ENCODE results near the gene SERTAD3. TPM values are rescaled to one million over a fixed set of nuclear protein-coding genes. Genes with fewer than 3 reads are reported as not detected.
A peak's percentile ranks its signal among the peaks of the same experiment; 100 is the strongest.
"Not testable (repeated sequence)": the region's sequence is repeated elsewhere in the genome, so short reads cannot be mapped to it uniquely, and the experiment has no call there.

The SERTAD3 gene
- total RNA-seq, 2 donors from 2014 or later: 29.1 to 41.2 TPM

- intact Hi-C loops (cut with DNase I): no loop called here
- peak; percentile 5 to 9 for ATAC-seq
- peak; percentile 72 for DNase-seq
Measured at GRCh38 chr19:40416918-40417642, 27.1 kb downstream of the SERTAD3 start.

GRCh38 chr19:40415768-40416167 lies 28.4 kb downstream of the SERTAD3 start:
- DNase-seq (no peak), ATAC-seq (no peak)
- intact Hi-C loops (cut with DNase I): no loop called here

GRCh38 chr19:40414542-40415535 lies 29.3 kb downstream of the SERTAD3 start:
- peak in 1 of 2 donors; percentile 24 for ATAC-seq
- intact Hi-C loops (cut with DNase I): no loop called here
- DNase-seq: no peak

GRCh38 chr19:40413291-40413845 lies 30.8 kb downstream of the SERTAD3 start, which contains the start of gene PRX:
TSS of gene PRX (minus strand) at chr19:40413378. CDS start at chr19:40407932, 5,446 bp downstream.
- DNase-seq (no peak), ATAC-seq (no peak)
- intact Hi-C loops (cut with DNase I): no loop called here

GRCh38 chr19:40412866-40413265 lies 31.3 kb downstream of the SERTAD3 start:
- DNase-seq (no peak), ATAC-seq (no peak)
- intact Hi-C loops (cut with DNase I): no loop called here

- DNase-seq: no peak
- ATAC-seq: peak in 1 of 2 donors; percentile 4
- intact Hi-C loops (cut with DNase I): no loop called here
Measured at GRCh38 chr19:40411958-40412499, 32.1 kb downstream of the SERTAD3 start.

- peak; percentile 90 to 92 for ATAC-seq
- intact Hi-C loops (cut with DNase I): no loop called here
- DNase-seq: peak; percentile 64
Measured at GRCh38 chr19:40411125-40411842, 32.9 kb downstream of the SERTAD3 start.

GRCh38 chr19:40410030-40410389 lies 34.1 kb downstream of the SERTAD3 start:
- DNase-seq (no peak), ATAC-seq (no peak)
- intact Hi-C loops (cut with DNase I): no loop called here

- ATAC-seq; DNase-seq; intact Hi-C loops (cut with DNase I): not testable (repeated sequence)
Measured at GRCh38 chr19:40408598-40408925, 35.6 kb downstream of the SERTAD3 start.

- DNase-seq: no peak
- intact Hi-C loops (cut with DNase I): no loop called here
- no peak for ATAC-seq
Measured at GRCh38 chr19:40407714-40408597, 36.2 kb downstream of the SERTAD3 start.

- peak; percentile 93 to 97 for ATAC-seq
- peak; percentile 93 for DNase-seq
- intact Hi-C loops (cut with DNase I): no loop called here
Measured at GRCh38 chr19:40403262-40403984, 40.7 kb downstream of the SERTAD3 start.

GRCh38 chr19:40400559-40400958 lies 43.6 kb downstream of the SERTAD3 start:
- DNase-seq (no peak), ATAC-seq (no peak)
- intact Hi-C loops (cut with DNase I): no loop called here

- ATAC-seq: peak; percentile 14 to 17
- intact Hi-C loops (cut with DNase I): loop anchor here in 1 of 2 donors (5.0 kb wide), 1 partner anchor 41 kb away; no protein-coding TSS in a partner anchor
Measured at GRCh38 chr19:40398417-40399131, 45.6 kb downstream of the SERTAD3 start.

GRCh38 chr19:40397568-40397906 lies 46.6 kb downstream of the SERTAD3 start:
- intact Hi-C loops (cut with DNase I): loop anchor here in 1 of 2 donors (5.0 kb wide), 1 partner anchor 40 kb away; no protein-coding TSS in a partner anchor
- no peak for DNase-seq

More at GRCh38 chr19:40398417-40399131, 45.6 kb downstream of the SERTAD3 start:
- DNase-seq: peak; percentile 61

GRCh38 chr19:40396886-40397567 lies 47.1 kb downstream of the SERTAD3 start:
- intact Hi-C loops (cut with DNase I): loop anchor here in 1 of 2 donors (5.0 kb wide), 1 partner anchor 40 kb away; no protein-coding TSS in a partner anchor
- DNase-seq (no peak), ATAC-seq (no peak)

More at GRCh38 chr19:40397568-40397906, 46.6 kb downstream of the SERTAD3 start:
- ATAC-seq: no peak

GRCh38 chr19:40395956-40396355 lies 48.2 kb downstream of the SERTAD3 start:
- DNase-seq (no peak), ATAC-seq (no peak)
- intact Hi-C loops (cut with DNase I): loop anchor here in 1 of 2 donors (5.0 kb wide), 1 partner anchor 39 kb away; no protein-coding TSS in a partner anchor

Data from left cardiac atrium (tissue), 4 donors.